C4-2B (cell line): ENCODE results near the gene SIRT2.

ENCODE experiments used
- CTCF ChIP-seq: fragments of 450-650 bp; conservative IDR thresholded peaks from 2 replicates; pipeline ENCODE4 v1.5.1; 2017; ENCODE audit warnings: mild to moderate bottlenecking
- ZFX ChIP-seq: fragments of 450-650 bp; IDR thresholded peaks from 2 replicates; pipeline ENCODE4 v1.6.1; 2017

- TF ChIP-seq CTCF (no peak), ZFX (no peak)
Observed at GRCh38 chr19:38905620-38906019, 6.2 kb upstream of the SIRT2 start.
